ENCODE measurements around the gene CYBB. TPM values are rescaled to one million over a fixed set of nuclear protein-coding genes. Genes with fewer than 3 reads are reported as not detected.
A peak's percentile ranks its signal among the peaks of the same experiment; 100 is the strongest.

The CYBB gene
- total and polyA plus RNA-seq, 12 donors = 1.9 to 106 (median 7.4) TPM

DNA sequence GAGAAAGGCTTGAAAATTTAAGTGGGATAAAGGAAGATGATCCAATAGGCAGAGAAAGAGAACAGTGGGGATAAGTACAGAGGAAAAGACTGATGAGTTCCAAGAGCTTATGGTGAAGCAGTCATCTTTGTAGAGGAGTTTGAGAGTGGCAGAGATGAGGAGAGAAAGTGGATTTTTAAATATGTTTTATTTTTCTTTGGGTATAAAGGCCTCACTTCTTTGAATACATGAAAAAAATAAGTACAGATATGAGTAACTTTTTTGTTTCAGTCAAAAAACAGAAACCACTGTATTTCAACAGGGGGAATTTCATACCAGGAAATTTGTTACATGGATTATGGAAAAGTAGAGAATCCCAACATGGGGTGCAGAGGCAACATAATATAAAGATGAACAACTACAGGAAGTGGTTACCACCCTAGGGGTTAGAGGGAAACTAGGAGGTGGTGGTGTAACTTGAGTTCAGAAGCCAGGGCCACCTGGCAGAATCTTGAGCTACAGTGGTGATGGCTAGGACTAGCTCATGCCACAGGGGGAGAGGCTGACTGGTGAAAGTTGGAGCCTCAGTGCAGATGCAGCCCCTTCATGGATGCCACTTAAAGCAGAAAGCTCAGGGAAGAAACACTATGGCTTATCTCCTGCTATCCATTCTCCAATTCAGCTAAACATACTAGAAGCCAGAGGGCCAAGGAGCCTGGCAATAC is 3.4 kb upstream of the CYBB start:
- H3K4me1 ChIP-seq = peaks cover 0 to 15% (median 0%) of the 10 kb centered on the region in 9 donors
- no peak for DNase-seq
- H3K36me3 ChIP-seq = no peaks in the 10 kb centered on the region
- ATAC-seq = no peak
- H3K27ac ChIP-seq = peak overlapping the region in 1 of 10 donors; percentile 40
- H3K4me3 ChIP-seq = no peak overlapping the region
- intact Hi-C loops (cut with DNase I) = no loop called here
- H3K9me3 ChIP-seq = no peaks in the 10 kb centered on the region
- TF ChIP-seq, protein P1, sequence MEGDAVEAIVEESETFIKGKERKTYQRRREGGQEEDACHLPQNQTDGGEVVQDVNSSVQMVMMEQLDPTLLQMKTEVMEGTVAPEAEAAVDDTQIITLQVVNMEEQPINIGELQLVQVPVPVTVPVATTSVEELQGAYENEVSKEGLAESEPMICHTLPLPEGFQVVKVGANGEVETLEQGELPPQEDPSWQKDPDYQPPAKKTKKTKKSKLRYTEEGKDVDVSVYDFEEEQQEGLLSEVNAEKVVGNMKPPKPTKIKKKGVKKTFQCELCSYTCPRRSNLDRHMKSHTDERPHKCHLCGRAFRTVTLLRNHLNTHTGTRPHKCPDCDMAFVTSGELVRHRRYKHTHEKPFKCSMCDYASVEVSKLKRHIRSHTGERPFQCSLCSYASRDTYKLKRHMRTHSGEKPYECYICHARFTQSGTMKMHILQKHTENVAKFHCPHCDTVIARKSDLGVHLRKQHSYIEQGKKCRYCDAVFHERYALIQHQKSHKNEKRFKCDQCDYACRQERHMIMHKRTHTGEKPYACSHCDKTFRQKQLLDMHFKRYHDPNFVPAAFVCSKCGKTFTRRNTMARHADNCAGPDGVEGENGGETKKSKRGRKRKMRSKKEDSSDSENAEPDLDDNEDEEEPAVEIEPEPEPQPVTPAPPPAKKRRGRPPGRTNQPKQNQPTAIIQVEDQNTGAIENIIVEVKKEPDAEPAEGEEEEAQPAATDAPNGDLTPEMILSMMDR (IDR thresholded peaks at IDR 0.05) = no peak
- H3K27me3 ChIP-seq = no peaks in the 10 kb centered on the region

DNA sequence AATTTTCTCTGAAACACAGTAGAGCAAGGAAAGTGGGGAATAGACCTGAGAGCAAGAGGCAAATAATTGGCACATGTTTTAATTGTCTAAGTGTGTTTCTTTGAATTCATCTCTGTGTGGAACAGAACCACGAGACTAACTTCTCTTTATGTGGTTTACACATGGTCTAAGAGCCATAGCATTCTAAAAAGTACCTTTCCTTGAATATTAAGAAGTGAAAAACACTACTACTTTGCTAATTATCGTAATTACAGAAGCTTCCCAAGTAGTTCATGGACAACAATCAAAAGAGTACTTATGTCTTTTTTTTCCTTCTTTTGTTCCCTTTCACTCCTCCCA is 2.9 kb upstream of the CYBB start:
- H3K4me3 ChIP-seq = no peak overlapping the region
- ATAC-seq = no peak
- TF ChIP-seq, protein P1 (IDR thresholded peaks at IDR 0.05) = no peak
- WGBS, 2 donors = 73 to 80% methylated on average over 2 of the region's 2 CpGs
- no peaks in the 10 kb centered on the region for H3K36me3 ChIP-seq
- H3K4me1 ChIP-seq = peaks cover 0 to 15% (median 0%) of the 10 kb centered on the region in 9 donors
- H3K9me3 ChIP-seq = no peaks in the 10 kb centered on the region
- intact Hi-C loops (cut with DNase I) = no loop called here
- no peak for DNase-seq
- peak overlapping the region in 1 of 10 donors; percentile 40 for H3K27ac ChIP-seq
- no peaks in the 10 kb centered on the region for H3K27me3 ChIP-seq

DNA sequence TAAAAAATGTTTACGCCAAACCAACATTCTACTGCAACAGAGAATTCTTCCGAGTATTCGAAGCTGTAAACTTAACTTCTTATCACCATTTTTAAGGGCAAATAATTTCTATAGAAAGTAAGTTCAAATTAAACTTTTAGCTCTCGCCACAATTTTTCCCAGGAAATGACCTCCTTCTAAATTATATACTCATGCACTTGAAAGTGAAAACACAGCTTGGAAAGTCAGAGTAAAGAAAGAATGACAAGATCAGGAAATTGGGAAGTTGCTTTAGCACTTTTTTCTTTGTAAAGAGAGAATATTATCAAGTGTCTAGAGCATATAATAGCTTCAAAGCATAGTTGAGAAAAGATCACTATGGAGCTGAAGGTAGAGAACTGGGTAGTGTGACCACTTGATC is 1.2 kb downstream of the CYBB start:
- Histone ChIP-seq H3K27me3 (peaks cover 0 to 8% (median 0%) of the 10 kb centered on the region in 7 donors), H3K36me3 (no peaks in the 10 kb centered on the region), H3K9me3 (no peaks in the 10 kb centered on the region), H3K4me1 (peaks cover 0 to 15% (median 0%) of the 10 kb centered on the region in 9 donors), H3K4me3 (peak overlapping the region in 2 of 10 donors; percentile 1 to 43), H3K27ac (peak overlapping the region in 1 of 10 donors; percentile 57)
- TF ChIP-seq, protein P1 (IDR thresholded peaks at IDR 0.05) = no peak
- intact Hi-C loops (cut with DNase I) = no loop called here
- ATAC-seq = no peak
- WGBS, 2 donors = 81 to 84% methylated on average over 4 of the region's 4 CpGs
- DNase-seq = no peak

DNA sequence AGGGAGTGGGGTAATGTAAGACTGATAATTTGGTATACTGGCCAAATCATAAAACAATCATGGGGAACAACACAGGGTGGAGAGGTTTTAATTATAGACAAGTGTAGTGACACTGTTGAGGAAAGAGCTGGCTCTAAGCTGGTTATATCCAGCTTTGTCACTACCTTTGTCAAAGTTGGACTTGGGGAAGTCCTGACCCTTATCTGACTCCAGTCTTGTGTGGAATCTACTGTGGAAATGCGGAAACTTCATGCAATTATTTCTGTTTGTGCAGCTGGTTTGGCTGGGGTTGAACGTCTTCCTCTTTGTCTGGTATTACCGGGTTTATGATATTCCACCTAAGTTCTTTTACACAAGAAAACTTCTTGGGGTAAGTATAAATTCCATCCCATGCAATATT is 2.0 kb downstream of the CYBB start:
- Histone ChIP-seq H3K4me3 (peak overlapping the region in 3 of 10 donors; percentile 7 to 43 (median 8)), H3K27me3 (peaks cover 0 to 8% (median 0%) of the 10 kb centered on the region in 7 donors), H3K36me3 (no peaks in the 10 kb centered on the region), H3K4me1 (peaks cover 0 to 14% (median 0%) of the 10 kb centered on the region in 9 donors), H3K27ac (peak overlapping the region in 1 of 10 donors; percentile 57), H3K9me3 (no peaks in the 10 kb centered on the region)
- TF ChIP-seq, protein P1 (IDR thresholded peaks at IDR 0.05) = no peak
- ATAC-seq (no peak), DNase-seq (no peak)
- intact Hi-C loops (cut with DNase I) = no loop called here
- WGBS, 2 donors = 66 to 85% methylated on average over 3 of the region's 3 CpGs

Measured in heart right ventricle (tissue), 16 donors.